Mesendoderm (in vitro differentiated cells): Measurements from ENCODE around the gene ZNF83.
"Not testable (repeated sequence)": the region's sequence is repeated elsewhere in the genome, so short reads cannot be mapped to it uniquely, and the experiment has no call there.

Experiments used
- DNase-seq: peaks from one replicate; pipeline ENCODE4 v3.0.0; 2013
- H2AK5ac ChIP-seq: 2 replicates; pipeline ENCODE4 v1.6.1; 2013; ENCODE audit warnings: low read length, inconsistent platforms
- H2BK120ac ChIP-seq: 2 replicates; pipeline ENCODE4 v1.6.1; 2013; ENCODE audit warnings: low read depth, mild to moderate bottlenecking, low read length, moderate library complexity, mixed read lengths
- H2BK15ac ChIP-seq: replicated peaks from 2 replicates; pipeline ENCODE4 v1.6.1; 2013; ENCODE audit warnings: low read depth, mild to moderate bottlenecking, moderate library complexity
- H2BK5ac ChIP-seq: 2 replicates; pipeline ENCODE4 v1.6.1; 2013; ENCODE audit warnings: low read length, inconsistent platforms
- H3K18ac ChIP-seq: 2 replicates; pipeline ENCODE4 v1.6.1; 2013; ENCODE audit warnings: mild to moderate bottlenecking, low read length, mixed read lengths
- H3K23ac ChIP-seq: one replicate; pipeline ENCODE4 v1.6.1; 2013; ENCODE audit warnings: low read length
- H3K27ac ChIP-seq: 2 replicates; pipeline ENCODE4 v1.5.1; 2013; ENCODE audit warnings: low read depth, mild to moderate bottlenecking, inconsistent platforms, low read length, moderate library complexity
- H3K27me3 ChIP-seq: 2 replicates; pipeline ENCODE4 v1.6.1; 2013; ENCODE audit warnings: low read length, control low read depth, mild to moderate bottlenecking, inconsistent platforms; ENCODE audit not compliant: insufficient read depth, poor library complexity
- H3K36me3 ChIP-seq: 2 replicates; pipeline ENCODE4 v1.6.1; 2013; ENCODE audit warnings: low read length, inconsistent platforms; ENCODE audit not compliant: control insufficient read depth, insufficient read depth
- H3K4ac ChIP-seq: one replicate; pipeline ENCODE4 v1.6.1; 2013; ENCODE audit warnings: low read depth, mild to moderate bottlenecking, low read length, moderate library complexity
- H3K4me1 ChIP-seq: 2 replicates; pipeline ENCODE4 v1.6.1; 2013; ENCODE audit warnings: low read depth, low read length, inconsistent platforms; ENCODE audit not compliant: control insufficient read depth
- H3K4me2 ChIP-seq: 2 replicates; pipeline ENCODE4 v1.6.1; 2013; ENCODE audit warnings: low read length
- H3K4me3 ChIP-seq: 2 replicates; pipeline ENCODE4 v1.5.1; 2013; ENCODE audit warnings: mild to moderate bottlenecking, low read length
- H3K56ac ChIP-seq: one replicate; pipeline ENCODE4 v1.6.1; 2013; ENCODE audit warnings: low read length
- H3K79me1 ChIP-seq: 2 replicates; pipeline ENCODE4 v1.6.1; 2013; ENCODE audit warnings: low read length, inconsistent platforms
- H3K79me2 ChIP-seq: 2 replicates; pipeline ENCODE4 v1.6.1; 2013; ENCODE audit warnings: mild to moderate bottlenecking, low read length; ENCODE audit not compliant: control insufficient read depth, insufficient read depth
- H3K9ac ChIP-seq: 2 replicates; pipeline ENCODE4 v1.6.1; 2013; ENCODE audit warnings: low read length, inconsistent platforms
- H4K5ac ChIP-seq: one replicate; pipeline ENCODE4 v1.6.1; 2013; ENCODE audit warnings: low read length
- H4K8ac ChIP-seq: one replicate; pipeline ENCODE4 v1.6.1; 2013; ENCODE audit warnings: low read depth, mild to moderate bottlenecking, control low read depth, low read length, moderate library complexity
- WGBS: extraction: QIAGEN DNeasy Blood & Tissue Kit; methylation state at CpG from one replicate; pipeline ENCODE4 v1.1.7; 2013; ENCODE audit warnings: low lambda C conversion rate, missing lambda C conversion rate; ENCODE audit not compliant: insufficient coverage; ENCODE audit errors: extremely low coverage; 5-methylcytosine and 5-hydroxymethylcytosine counted together

ZNF83 gene

GRCh38 chr19:52639996-52640395 lies 1.8 kb upstream of the ZNF83 start:
- Histone ChIP-seq H3K4me2 (no peak overlapping the region), H3K36me3 (no peaks in the 10 kb centered on the region), H3K4ac (no peak overlapping the region), H2AK5ac (no peak overlapping the region), H2BK5ac (no peak overlapping the region), H3K23ac (no peak overlapping the region), H3K27ac (no peak overlapping the region), H4K8ac (no peak overlapping the region), H3K79me2 (no peaks in the 10 kb centered on the region), H3K79me1 (no peaks in the 10 kb centered on the region), H4K5ac (no peak overlapping the region), H2BK120ac (no peak overlapping the region), H3K4me1 (peaks cover 2% of the 10 kb centered on the region), H2BK15ac (no peak overlapping the region), H3K18ac (no peak overlapping the region), H3K56ac (no peak overlapping the region), H3K9ac (no peak overlapping the region), H3K4me3 (no peak overlapping the region), H3K27me3 (no peaks in the 10 kb centered on the region)
- no CpG with 5 or more reads among the region's 10 CpGs for WGBS
- DNase-seq = no peak

GRCh38 chr19:52638601-52639000 lies 446 bp upstream of the ZNF83 start:
- H3K4me2 ChIP-seq = peak overlapping the region; percentile 81
- H4K5ac ChIP-seq = no peak overlapping the region
- H3K27ac ChIP-seq = no peak overlapping the region
- peaks cover 2% of the 10 kb centered on the region for H3K4me1 ChIP-seq
- WGBS = no CpG with 5 or more reads among the region's 14 CpGs
- H3K4ac ChIP-seq = no peak overlapping the region
- no peaks in the 10 kb centered on the region for H3K36me3 ChIP-seq
- no peak overlapping the region for H2BK5ac ChIP-seq
- H3K23ac ChIP-seq = peak overlapping the region; percentile 80
- no peaks in the 10 kb centered on the region for H3K27me3 ChIP-seq
- peak overlapping the region; percentile 77 for H3K9ac ChIP-seq
- no peak overlapping the region for H4K8ac ChIP-seq
- H2BK120ac ChIP-seq = no peak overlapping the region
- peak; percentile 63 for DNase-seq
- no peak overlapping the region for H2AK5ac ChIP-seq
- H3K56ac ChIP-seq = peak overlapping the region; percentile 81
- H2BK15ac ChIP-seq = no peak overlapping the region
- H3K79me2 ChIP-seq = no peaks in the 10 kb centered on the region
- no peaks in the 10 kb centered on the region for H3K79me1 ChIP-seq
- H3K18ac ChIP-seq = no peak overlapping the region
- H3K4me3 ChIP-seq = peak overlapping the region; percentile 15

GRCh38 chr19:52635786-52636570 lies 2.2 kb downstream of the ZNF83 start:
- no peaks in the 10 kb centered on the region for H3K27me3 ChIP-seq
- no peak overlapping the region for H2BK5ac ChIP-seq
- H3K36me3 ChIP-seq = no peaks in the 10 kb centered on the region
- no peak overlapping the region for H3K18ac ChIP-seq
- H3K4me3 ChIP-seq = no peak overlapping the region
- H2BK15ac ChIP-seq = no peak overlapping the region
- H3K23ac ChIP-seq = no peak overlapping the region
- H3K27ac ChIP-seq = no peak overlapping the region
- no peak overlapping the region for H4K5ac ChIP-seq
- no peak overlapping the region for H4K8ac ChIP-seq
- no peaks in the 10 kb centered on the region for H3K79me2 ChIP-seq
- H3K4me1 ChIP-seq = peaks cover 2% of the 10 kb centered on the region
- no peaks in the 10 kb centered on the region for H3K79me1 ChIP-seq
- no peak overlapping the region for H3K4ac ChIP-seq
- H3K56ac ChIP-seq = no peak overlapping the region
- H3K4me2 ChIP-seq = no peak overlapping the region
- no CpG with 5 or more reads among the region's 11 CpGs for WGBS
- H3K9ac ChIP-seq = no peak overlapping the region
- no peak overlapping the region for H2AK5ac ChIP-seq
- no peak overlapping the region for H2BK120ac ChIP-seq
- DNase-seq = no peak

- H3K56ac ChIP-seq, H4K8ac ChIP-seq, H3K79me2 ChIP-seq, H3K27me3 ChIP-seq, H2AK5ac ChIP-seq, H3K23ac ChIP-seq, H2BK15ac ChIP-seq, H3K4ac ChIP-seq, H2BK120ac ChIP-seq, H3K9ac ChIP-seq, H3K18ac ChIP-seq, H3K4me3 ChIP-seq, DNase-seq, H3K27ac ChIP-seq, H3K36me3 ChIP-seq, H3K4me2 ChIP-seq, H3K79me1 ChIP-seq, H3K4me1 ChIP-seq, H4K5ac ChIP-seq, H2BK5ac ChIP-seq: not testable (repeated sequence)
- no CpG with 5 or more reads among the region's 3 CpGs for WGBS
These were observed 10.7 kb downstream of the ZNF83 start for GRCh38 chr19:52627441-52627840.

GRCh38 chr19:52626915-52627314 lies 11.2 kb downstream of the ZNF83 start:
- DNase-seq = no peak
- no peak overlapping the region for H3K23ac ChIP-seq
- no peak overlapping the region for H2BK120ac ChIP-seq
- H3K27me3 ChIP-seq = no peaks in the 10 kb centered on the region
- no peaks in the 10 kb centered on the region for H3K79me1 ChIP-seq
- H3K18ac ChIP-seq = no peak overlapping the region
- H4K5ac ChIP-seq = no peak overlapping the region
- H4K8ac ChIP-seq = no peak overlapping the region
- no CpG with 5 or more reads among the region's 5 CpGs for WGBS
- H3K27ac ChIP-seq = no peak overlapping the region
- H3K4me1 ChIP-seq = no peaks in the 10 kb centered on the region
- no peak overlapping the region for H3K4ac ChIP-seq
- no peak overlapping the region for H3K9ac ChIP-seq
- peaks cover 1% of the 10 kb centered on the region for H3K36me3 ChIP-seq
- H2BK5ac ChIP-seq = no peak overlapping the region
- no peak overlapping the region for H2AK5ac ChIP-seq
- H3K56ac ChIP-seq = no peak overlapping the region
- no peaks in the 10 kb centered on the region for H3K79me2 ChIP-seq
- no peak overlapping the region for H3K4me2 ChIP-seq
- H2BK15ac ChIP-seq = no peak overlapping the region
- H3K4me3 ChIP-seq = no peak overlapping the region

GRCh38 chr19:52622261-52622660 lies 15.9 kb downstream of the ZNF83 start:
- Histone ChIP-seq H3K4ac (no peak overlapping the region), H3K23ac (no peak overlapping the region), H3K27ac (no peak overlapping the region), H3K79me1 (no peaks in the 10 kb centered on the region), H3K9ac (no peak overlapping the region), H3K18ac (no peak overlapping the region), H2AK5ac (no peak overlapping the region), H3K56ac (no peak overlapping the region), H3K4me2 (no peak overlapping the region), H2BK120ac (no peak overlapping the region), H3K79me2 (no peaks in the 10 kb centered on the region), H3K4me1 (no peaks in the 10 kb centered on the region), H2BK5ac (no peak overlapping the region), H4K5ac (no peak overlapping the region), H3K27me3 (no peaks in the 10 kb centered on the region), H4K8ac (no peak overlapping the region), H2BK15ac (no peak overlapping the region), H3K36me3 (peaks cover 1% of the 10 kb centered on the region), H3K4me3 (no peak overlapping the region)
- DNase-seq = peak; percentile 56
- no CpG with 5 or more reads among the region's 2 CpGs for WGBS
